ENCODE results near the gene STING1. TPM values are rescaled to one million over a fixed set of nuclear protein-coding genes. Genes with fewer than 3 reads are reported as not detected.
A peak's percentile ranks its signal among the peaks of the same experiment; 100 is the strongest.

Gene STING1
- total RNA-seq, 1 donor from 2014 or later: 59.2 TPM

DNA sequence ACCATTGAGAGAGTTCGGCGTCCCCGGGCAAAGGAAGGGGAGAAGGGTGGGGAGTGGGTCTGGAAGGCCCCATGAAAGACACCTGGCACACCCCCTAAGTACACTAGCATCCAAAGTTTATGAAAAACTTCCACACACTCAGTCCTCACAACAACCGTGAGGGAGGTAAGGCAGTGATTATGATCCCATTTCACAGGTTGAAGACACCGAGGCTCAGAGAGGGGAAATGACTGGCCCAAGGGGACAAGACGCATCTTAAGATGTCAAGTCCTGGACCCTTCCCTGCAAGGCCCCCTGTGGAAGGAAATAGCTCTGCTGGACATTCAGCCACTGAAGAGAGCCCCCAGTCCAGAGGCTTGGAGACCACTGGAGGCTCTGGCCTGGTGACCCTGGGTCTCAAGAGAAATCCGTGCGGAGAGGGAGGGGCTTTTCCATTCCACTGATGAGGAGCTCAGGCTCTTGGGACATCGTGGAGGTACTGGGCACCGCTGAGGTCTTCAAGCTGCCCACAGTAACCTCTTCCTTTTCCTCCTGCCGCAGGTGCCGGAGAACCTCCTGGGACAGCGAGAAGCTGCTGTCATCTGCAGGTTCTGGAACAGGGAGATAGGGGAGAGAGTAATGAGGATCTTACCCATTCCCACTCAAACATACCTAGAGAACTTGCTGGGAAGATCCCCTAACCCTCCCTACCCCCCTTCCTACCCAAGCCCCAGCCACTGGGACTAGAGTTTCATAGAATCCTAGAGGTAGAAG lies 6.5 kb downstream of the STING1 start:
- TF ChIP-seq, protein P1, sequence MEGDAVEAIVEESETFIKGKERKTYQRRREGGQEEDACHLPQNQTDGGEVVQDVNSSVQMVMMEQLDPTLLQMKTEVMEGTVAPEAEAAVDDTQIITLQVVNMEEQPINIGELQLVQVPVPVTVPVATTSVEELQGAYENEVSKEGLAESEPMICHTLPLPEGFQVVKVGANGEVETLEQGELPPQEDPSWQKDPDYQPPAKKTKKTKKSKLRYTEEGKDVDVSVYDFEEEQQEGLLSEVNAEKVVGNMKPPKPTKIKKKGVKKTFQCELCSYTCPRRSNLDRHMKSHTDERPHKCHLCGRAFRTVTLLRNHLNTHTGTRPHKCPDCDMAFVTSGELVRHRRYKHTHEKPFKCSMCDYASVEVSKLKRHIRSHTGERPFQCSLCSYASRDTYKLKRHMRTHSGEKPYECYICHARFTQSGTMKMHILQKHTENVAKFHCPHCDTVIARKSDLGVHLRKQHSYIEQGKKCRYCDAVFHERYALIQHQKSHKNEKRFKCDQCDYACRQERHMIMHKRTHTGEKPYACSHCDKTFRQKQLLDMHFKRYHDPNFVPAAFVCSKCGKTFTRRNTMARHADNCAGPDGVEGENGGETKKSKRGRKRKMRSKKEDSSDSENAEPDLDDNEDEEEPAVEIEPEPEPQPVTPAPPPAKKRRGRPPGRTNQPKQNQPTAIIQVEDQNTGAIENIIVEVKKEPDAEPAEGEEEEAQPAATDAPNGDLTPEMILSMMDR (IDR thresholded peaks at IDR 0.05): no peak
- Mint-ChIP-seq H3K4me3 (ENCODE audit: unreplicated experiment) (no peak overlapping the region), H3K27ac (ENCODE audit: unreplicated experiment) (no peak overlapping the region), H3K27me3 (ENCODE audit: low read depth) (no peaks in the 10 kb centered on the region), H3K36me3 (ENCODE audit: low read depth) (peaks cover 19% of the 10 kb centered on the region), H3K9me3 (ENCODE audit: low read depth) (no peaks in the 10 kb centered on the region), H3K4me1 (ENCODE audit: low read depth) (peaks cover 22% of the 10 kb centered on the region)
- no peak for DNase-seq (ENCODE audit: low spot score)

DNA sequence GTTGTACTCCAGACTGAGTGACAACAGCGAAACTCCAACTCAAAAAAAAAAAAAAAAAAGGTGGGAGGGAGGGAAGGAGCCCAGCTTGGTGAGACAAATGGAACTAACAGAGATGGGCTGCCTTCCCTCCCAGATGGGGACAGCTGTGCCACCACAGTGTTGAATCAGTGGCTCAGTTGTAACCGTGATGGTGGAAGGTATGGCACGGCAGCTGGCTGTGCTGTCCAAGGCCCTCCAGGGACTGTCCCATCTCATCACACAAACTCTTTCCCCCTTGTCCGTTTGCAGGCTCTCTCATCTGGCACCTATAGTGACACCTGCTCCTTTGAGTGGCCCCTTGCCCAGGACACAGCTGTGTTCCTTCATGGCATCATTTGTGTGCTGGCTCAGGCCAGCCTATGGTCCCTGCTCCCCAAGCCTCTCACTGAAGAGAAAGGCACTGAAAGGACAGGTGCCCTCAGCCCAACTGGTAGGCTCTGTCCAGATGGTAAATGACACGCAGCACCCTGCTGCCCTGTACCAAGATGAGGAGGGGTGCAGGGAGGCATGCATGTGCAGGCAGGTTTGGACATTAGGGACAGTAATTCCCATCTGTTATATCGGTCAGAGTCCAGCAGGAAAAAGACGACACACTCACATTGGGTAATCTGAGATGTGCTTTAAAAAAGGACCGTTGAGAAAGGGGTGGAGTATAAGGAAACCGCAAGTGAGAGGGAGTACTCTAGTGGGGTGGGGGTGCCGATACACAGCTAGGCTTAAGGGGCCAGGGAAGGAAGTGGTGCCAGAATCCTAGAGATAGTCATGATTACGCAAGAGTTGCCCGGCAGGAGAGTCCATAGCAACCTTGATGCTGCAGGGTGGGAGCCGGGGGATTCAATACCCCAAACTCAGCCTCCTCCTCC lies 7.4 kb downstream of the STING1 start:
- no peak for DNase-seq (ENCODE audit: low spot score)
- H3K4me3 Mint-ChIP-seq (ENCODE audit: unreplicated experiment): no peak overlapping the region
- peaks cover 16% of the 10 kb centered on the region for H3K4me1 Mint-ChIP-seq (ENCODE audit: low read depth)
- H3K27ac Mint-ChIP-seq (ENCODE audit: unreplicated experiment): no peak overlapping the region
- TF ChIP-seq, protein P1 (IDR thresholded peaks at IDR 0.05): no peak
- no peaks in the 10 kb centered on the region for H3K9me3 Mint-ChIP-seq (ENCODE audit: low read depth)
- no peaks in the 10 kb centered on the region for H3K27me3 Mint-ChIP-seq (ENCODE audit: low read depth)
- peaks cover 17% of the 10 kb centered on the region for H3K36me3 Mint-ChIP-seq (ENCODE audit: low read depth)

DNA sequence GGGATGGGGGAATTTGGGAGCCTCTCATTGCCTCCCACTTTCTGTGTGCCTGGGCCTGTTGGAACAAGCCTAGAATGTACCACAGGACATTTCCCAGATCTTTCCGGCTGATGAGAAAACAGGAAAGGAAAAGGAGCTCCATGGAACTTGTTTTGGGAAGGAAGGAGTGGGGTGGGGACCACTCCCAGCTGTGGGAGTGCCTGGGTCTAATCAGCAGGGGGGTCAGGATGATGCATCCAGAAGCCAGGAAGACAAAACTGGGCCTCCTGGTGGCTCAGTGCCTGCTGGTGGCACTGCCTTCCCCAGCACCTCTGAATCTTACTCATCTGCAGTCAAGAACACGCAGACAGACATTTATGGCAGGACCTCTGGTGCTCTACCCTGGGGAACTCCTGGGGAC lies 9.0 kb downstream of the STING1 start:
- Mint-ChIP-seq H3K27me3 (ENCODE audit: low read depth) (no peaks in the 10 kb centered on the region), H3K9me3 (ENCODE audit: low read depth) (no peaks in the 10 kb centered on the region), H3K36me3 (ENCODE audit: low read depth) (peaks cover 12% of the 10 kb centered on the region), H3K4me1 (ENCODE audit: low read depth) (peaks cover 16% of the 10 kb centered on the region), H3K27ac (ENCODE audit: unreplicated experiment) (peak overlapping the region; percentile 42), H3K4me3 (ENCODE audit: unreplicated experiment) (no peak overlapping the region)
- DNase-seq (ENCODE audit: low spot score): no peak
- TF ChIP-seq, protein P1 (IDR thresholded peaks at IDR 0.05): peak; percentile 16

DNA sequence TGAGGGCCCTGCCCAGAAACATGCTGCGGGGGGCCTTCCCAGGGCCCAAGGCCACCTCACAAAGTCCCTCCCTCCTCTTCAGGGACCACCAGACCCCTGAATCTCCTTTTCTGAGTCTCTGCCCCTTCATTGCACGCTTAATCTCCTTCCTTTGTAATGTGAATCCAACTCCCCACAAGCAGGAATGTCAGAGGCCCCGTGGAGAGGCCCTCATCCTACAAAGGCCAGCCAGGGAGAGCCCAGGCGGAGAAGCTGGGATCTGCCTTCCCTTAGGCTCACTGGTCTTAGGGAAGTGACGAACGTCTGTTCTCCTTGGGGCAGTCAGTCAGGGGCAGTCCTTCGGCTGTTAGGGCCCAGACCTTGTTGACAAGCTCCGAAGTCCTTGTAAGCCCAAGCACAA lies 9.5 kb downstream of the STING1 start:
- Mint-ChIP-seq H3K4me3 (ENCODE audit: unreplicated experiment) (no peak overlapping the region), H3K27me3 (ENCODE audit: low read depth) (no peaks in the 10 kb centered on the region), H3K36me3 (ENCODE audit: low read depth) (peaks cover 10% of the 10 kb centered on the region), H3K27ac (ENCODE audit: unreplicated experiment) (peak overlapping the region; percentile 42), H3K4me1 (ENCODE audit: low read depth) (peaks cover 16% of the 10 kb centered on the region), H3K9me3 (ENCODE audit: low read depth) (no peaks in the 10 kb centered on the region)
- no peak for DNase-seq (ENCODE audit: low spot score)
- TF ChIP-seq, protein P1 (IDR thresholded peaks at IDR 0.05): no peak

DNA sequence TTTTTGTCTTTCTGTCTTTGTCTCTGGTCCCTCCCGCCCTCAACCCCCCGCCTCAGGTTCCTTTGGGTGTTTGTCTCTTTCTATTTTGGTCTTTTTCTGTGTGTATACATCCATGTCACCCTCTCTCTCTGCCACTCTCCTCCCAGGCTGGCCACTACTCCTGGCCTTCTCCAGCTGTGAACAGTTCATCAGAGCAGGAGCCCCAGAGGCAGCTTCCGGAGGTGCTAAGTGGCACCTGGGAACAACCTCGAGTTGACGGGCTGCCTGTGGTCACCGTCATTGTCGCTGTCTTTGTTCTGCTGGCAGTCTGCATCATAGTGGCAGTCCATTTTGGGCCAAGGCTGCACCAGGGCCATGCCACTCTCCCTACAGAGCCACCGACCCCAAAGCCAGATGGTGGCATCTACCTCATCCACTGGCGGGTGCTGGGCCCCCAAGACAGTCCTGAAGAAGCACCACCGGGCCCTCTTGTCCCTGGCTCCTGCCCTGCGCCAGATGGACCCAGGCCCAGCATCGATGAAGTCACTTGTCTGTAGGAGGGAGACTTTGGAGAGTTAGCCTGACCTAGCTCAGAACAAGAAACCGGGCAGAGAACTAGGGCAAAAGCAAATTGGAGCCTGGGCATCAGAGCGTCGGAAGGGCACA lies 10.1 kb downstream of the STING1 start:
- TF ChIP-seq, protein P1 (IDR thresholded peaks at IDR 0.05): no peak
- no peak overlapping the region for H3K4me3 Mint-ChIP-seq (ENCODE audit: unreplicated experiment)
- no peak overlapping the region for H3K27ac Mint-ChIP-seq (ENCODE audit: unreplicated experiment)
- DNase-seq (ENCODE audit: low spot score): no peak
- no peaks in the 10 kb centered on the region for H3K27me3 Mint-ChIP-seq (ENCODE audit: low read depth)
- H3K4me1 Mint-ChIP-seq (ENCODE audit: low read depth): peaks cover 16% of the 10 kb centered on the region
- peaks cover 8% of the 10 kb centered on the region for H3K36me3 Mint-ChIP-seq (ENCODE audit: low read depth)
- H3K9me3 Mint-ChIP-seq (ENCODE audit: low read depth): no peaks in the 10 kb centered on the region

All from chondrocyte (in vitro differentiated cells).